Activated CD4-positive, alpha-beta T cell treated with anti-CD3 and anti-CD28 coated beads for 36 hours (primary cell): ENCODE results near the gene WNT4. TPM values are rescaled to one million over a fixed set of nuclear protein-coding genes. Genes with fewer than 3 reads are reported as not detected.

Source experiments
- ATAC-seq: fragments of 200-7000 bp; cut with Tn5 transposase; one replicate; pipeline ENCODE4 v1.10.0; 2021; ENCODE audit warnings: mild to moderate bottlenecking, moderate library complexity
- CTCF ChIA-PET: fragments of 350-600 bp; sonication (Branson Sonifier 250); formaldehyde crosslinking; loops from one replicate; lab custom pipeline; 2021; ENCODE audit warnings: antibody characterized with exemption; lab: Charles Lee
- POLR2A ChIA-PET: fragments of 350-600 bp; sonication (Branson Sonifier 250); formaldehyde crosslinking; loops from one replicate; lab custom pipeline; 2021; ENCODE audit warnings: antibody characterized with exemption, inconsistent platforms; lab: Charles Lee
- DNase-seq: peaks from one replicate; pipeline ENCODE4 v3.0.0-alpha.2; 2020
- H3K27ac Mint-ChIP-seq: one replicate; pipeline ENCODE4 v1.8.0; 2021; ENCODE audit warnings: mixed read lengths
- H3K27me3 Mint-ChIP-seq: one replicate; pipeline ENCODE4 v1.8.0; 2021; ENCODE audit warnings: mixed read lengths
- H3K36me3 Mint-ChIP-seq: one replicate; pipeline ENCODE4 v1.8.0; 2021; ENCODE audit warnings: low read depth, mixed read lengths
- H3K4me1 Mint-ChIP-seq: one replicate; pipeline ENCODE4 v1.8.0; 2021; ENCODE audit warnings: mixed read lengths
- H3K4me3 Mint-ChIP-seq: one replicate; pipeline ENCODE4 v1.8.0; 2021; ENCODE audit warnings: mild to moderate bottlenecking, moderate library complexity, mixed read lengths
- H3K9me3 Mint-ChIP-seq: one replicate; pipeline ENCODE4 v1.8.0; 2021; ENCODE audit warnings: low read depth, mixed read lengths
- intact Hi-C, 2 experiments: fragments of 100-400 bp; cut with DNase I in 1 of 2; cut with micrococcal nuclease in 1 of 2; formaldehyde crosslinking; loops; one replicate each; pipeline versions ENCODE4 v1.14.2 to v1.15.1; 2022 to 2024; cut with DNase I, micrococcal nuclease
- total RNA-seq, 2 experiments: library from RNA; stranded (reverse); gene quantifications; one replicate each; pipeline ENCODE4 v1.2.3, GENCODE V29; 2021

WNT4 gene
- total RNA-seq, 2 experiments from 2014 or later = not detected

- Mint-ChIP-seq H3K9me3 (no peaks in the 10 kb centered on the region), H3K36me3 (peaks cover 4% of the 10 kb centered on the region), H3K27me3 (no peaks in the 10 kb centered on the region), H3K4me1 (peaks cover 10% of the 10 kb centered on the region), H3K4me3 (no peak overlapping the region), H3K27ac (peak overlapping the region; percentile 24)
- DNase-seq (no peak), ATAC-seq (no peak)
- intact Hi-C loops = no loop called here
- CTCF ChIA-PET = interaction anchor here (1.5 kb wide), 1 partner anchor 13 kb away, joined by 6 read pairs; no protein-coding TSS in a partner anchor
- POLR2A ChIA-PET = no interaction called here
These were observed 25.0 kb downstream of the WNT4 start for GRCh38 chr1:22117851-22118250.

- intact Hi-C loops = no loop called here
- Mint-ChIP-seq H3K4me1 (peaks cover 10% of the 10 kb centered on the region), H3K27ac (peak overlapping the region; percentile 10), H3K27me3 (no peaks in the 10 kb centered on the region), H3K36me3 (peaks cover 4% of the 10 kb centered on the region), H3K4me3 (no peak overlapping the region), H3K9me3 (no peaks in the 10 kb centered on the region)
- ChIA-PET POLR2A (no interaction called here), CTCF (interaction anchor here (0.6 to 1.5 kb wide), 2 partner anchors 14 to 29 kb away, joined by 4 to 6 read pairs; no protein-coding TSS in a partner anchor)
- no peak for ATAC-seq
- DNase-seq = no peak
These were observed 25.7 kb downstream of the WNT4 start for GRCh38 chr1:22117238-22117637.

GRCh38 chr1:22115286-22115685, 27.6 kb downstream of the WNT4 start:
- ChIA-PET CTCF (interaction anchor here (1.2 kb wide), 1 partner anchor 10 kb away, joined by 4 read pairs; no protein-coding TSS in a partner anchor), POLR2A (no interaction called here)
- intact Hi-C loops = no loop called here
- Mint-ChIP-seq H3K4me3 (no peak overlapping the region), H3K27ac (no peak overlapping the region), H3K9me3 (no peaks in the 10 kb centered on the region), H3K4me1 (peaks cover 10% of the 10 kb centered on the region), H3K27me3 (no peaks in the 10 kb centered on the region), H3K36me3 (peaks cover 4% of the 10 kb centered on the region)
- DNase-seq = no peak
- no peak for ATAC-seq

- CTCF ChIA-PET = interaction anchor here (0.7 kb wide), 1 partner anchor 12 kb away, joined by 3 read pairs; no protein-coding TSS in a partner anchor
- H3K4me1 Mint-ChIP-seq = peaks cover 10% of the 10 kb centered on the region
- no peak overlapping the region for H3K27ac Mint-ChIP-seq
- H3K4me3 Mint-ChIP-seq = no peak overlapping the region
- intact Hi-C loops = no loop called here
- ATAC-seq = no peak
- peaks cover 4% of the 10 kb centered on the region for H3K36me3 Mint-ChIP-seq
- no peak for DNase-seq
- H3K27me3 Mint-ChIP-seq = no peaks in the 10 kb centered on the region
- no peaks in the 10 kb centered on the region for H3K9me3 Mint-ChIP-seq
- POLR2A ChIA-PET = no interaction called here
These were observed 28.5 kb downstream of the WNT4 start for GRCh38 chr1:22114083-22115012.

GRCh38 chr1:22112554-22112953, 30.3 kb downstream of the WNT4 start:
- Mint-ChIP-seq H3K27me3 (no peaks in the 10 kb centered on the region), H3K4me1 (peaks cover 13% of the 10 kb centered on the region), H3K4me3 (no peak overlapping the region), H3K27ac (peak overlapping the region; percentile 52), H3K36me3 (peaks cover 16% of the 10 kb centered on the region), H3K9me3 (no peaks in the 10 kb centered on the region)
- DNase-seq = no peak
- intact Hi-C loops = no loop called here
- ChIA-PET POLR2A (no interaction called here), CTCF (interaction anchor here (1.1 kb wide), 1 partner anchor 11 kb away, joined by 4 read pairs; no protein-coding TSS in a partner anchor)
- ATAC-seq = no peak

- H3K36me3 Mint-ChIP-seq = peaks cover 18% of the 10 kb centered on the region
- H3K4me1 Mint-ChIP-seq = peaks cover 16% of the 10 kb centered on the region
- intact Hi-C loops = no loop called here
- ATAC-seq (no peak), DNase-seq (no peak)
- no peaks in the 10 kb centered on the region for H3K9me3 Mint-ChIP-seq
- no peaks in the 10 kb centered on the region for H3K27me3 Mint-ChIP-seq
- H3K4me3 Mint-ChIP-seq = no peak overlapping the region
- ChIA-PET POLR2A (no interaction called here), CTCF (interaction anchor here (0.7 to 1.1 kb wide), 4 partner anchors 9 to 362 kb away, joined by 3 to 4 read pairs (median 3); no protein-coding TSS in a partner anchor)
- H3K27ac Mint-ChIP-seq = peak overlapping the region; percentile 58
These were observed 31.3 kb downstream of the WNT4 start for GRCh38 chr1:22111620-22112019.

- Mint-ChIP-seq H3K36me3 (peaks cover 21% of the 10 kb centered on the region), H3K4me3 (no peak overlapping the region), H3K27me3 (no peaks in the 10 kb centered on the region), H3K9me3 (no peaks in the 10 kb centered on the region), H3K27ac (no peak overlapping the region), H3K4me1 (peaks cover 21% of the 10 kb centered on the region)
- ATAC-seq (no peak), DNase-seq (no peak)
- ChIA-PET CTCF (interaction anchor here (1.1 to 1.4 kb wide), 2 partner anchors 31 to 362 kb away, joined by 3 read pairs; no protein-coding TSS in a partner anchor), POLR2A (no interaction called here)
- intact Hi-C loops = no loop called here
These were observed 31.8 kb downstream of the WNT4 start for GRCh38 chr1:22111115-22111514.

- Mint-ChIP-seq H3K27me3 (no peaks in the 10 kb centered on the region), H3K4me1 (peaks cover 28% of the 10 kb centered on the region), H3K36me3 (peaks cover 29% of the 10 kb centered on the region), H3K9me3 (no peaks in the 10 kb centered on the region), H3K4me3 (no peak overlapping the region), H3K27ac (peak overlapping the region; percentile 18)
- intact Hi-C loops = no loop called here
- no peak for ATAC-seq
- ChIA-PET POLR2A (no interaction called here), CTCF (interaction anchor here (0.6 to 1.4 kb wide), 7 partner anchors 9 to 340 kb away, joined by 3 to 5 read pairs (median 3); no protein-coding TSS in a partner anchor)
- DNase-seq = no peak
These were observed 32.9 kb downstream of the WNT4 start for GRCh38 chr1:22110016-22110415.

- POLR2A ChIA-PET = no interaction called here
- intact Hi-C loops = no loop called here
- no peak overlapping the region for H3K4me3 Mint-ChIP-seq
- DNase-seq = no peak
- no peak for ATAC-seq
- CTCF ChIA-PET = interaction anchor here (0.6 to 1.7 kb wide), 5 partner anchors 15 to 1814 kb away, joined by 3 to 6 read pairs (median 5); no protein-coding TSS in a partner anchor
- H3K27me3 Mint-ChIP-seq = no peaks in the 10 kb centered on the region
- H3K27ac Mint-ChIP-seq = no peak overlapping the region
- H3K9me3 Mint-ChIP-seq = peaks cover 2% of the 10 kb centered on the region
- H3K36me3 Mint-ChIP-seq = peaks cover 43% of the 10 kb centered on the region
- peaks cover 43% of the 10 kb centered on the region for H3K4me1 Mint-ChIP-seq
These were observed 34.4 kb downstream of the WNT4 start for GRCh38 chr1:22108339-22109105.

- H3K4me1 Mint-ChIP-seq = peaks cover 56% of the 10 kb centered on the region
These were observed 35.8 kb downstream of the WNT4 start for GRCh38 chr1:22107126-22107525.

More at GRCh38 chr1:22107126-22107525, 35.8 kb downstream of the WNT4 start:
- ATAC-seq (no peak), DNase-seq (no peak)
- CTCF ChIA-PET = interaction anchor here (0.6 to 1.7 kb wide), 4 partner anchors 14 to 310 kb away, joined by 3 to 6 read pairs (median 4); no protein-coding TSS in a partner anchor
- no peaks in the 10 kb centered on the region for H3K27me3 Mint-ChIP-seq
- POLR2A ChIA-PET = no interaction called here
- no peak overlapping the region for H3K4me3 Mint-ChIP-seq
- peaks cover 52% of the 10 kb centered on the region for H3K36me3 Mint-ChIP-seq
- H3K27ac Mint-ChIP-seq = no peak overlapping the region
- intact Hi-C loops = no loop called here
- peaks cover 2% of the 10 kb centered on the region for H3K9me3 Mint-ChIP-seq
